GM12891 (cell line): ENCODE results near the gene VAV3.

Experiments used
- POLR2A ChIP-seq: IDR thresholded peaks from 2 replicates; pipeline ENCODE4 v1.6.1; 2011; ENCODE audit warnings: low read depth, low read length, control low read depth
- POLR2AphosphoS5 ChIP-seq: IDR thresholded peaks from 2 replicates; pipeline ENCODE4 v1.6.1; 2011; ENCODE audit warnings: low read depth, low read length, control low read depth
- SPI1 ChIP-seq: IDR thresholded peaks from 2 replicates; pipeline ENCODE4 v1.6.1; 2011; ENCODE audit warnings: low read depth, low read length, control low read depth
- TAF1 ChIP-seq: IDR thresholded peaks from 2 replicates; pipeline ENCODE4 v1.6.1; 2011; ENCODE audit warnings: low read depth, low read length, control low read depth

- TF ChIP-seq POLR2A (no peak), POLR2AphosphoS5 (no peak), TAF1 (no peak), SPI1 (no peak)
Observed at GRCh38 chr1:108012553-108012952, 47.6 kb upstream of the VAV3 start.
